HepG2 (cell line): ENCODE measurements around the gene RSKR. TPM values are rescaled to one million over a fixed set of nuclear protein-coding genes. Genes with fewer than 3 reads are reported as not detected.

Source experiments
- CHD4 ChIP-seq: fragments of 200-600 bp; sonication (generic); IDR thresholded peaks from 2 replicates; pipeline ENCODE4 v1.7.0; 2017; ENCODE audit warnings: mild to moderate bottlenecking, low read length, borderline replicate concordance
- ESRRA ChIP-seq: sonication (generic); formaldehyde crosslinking; IDR thresholded peaks from 2 replicates; pipeline ENCODE4 v1.5.1; 2020; ENCODE audit warnings: mild to moderate bottlenecking, low read depth, missing genetic modification reagents
- FOXC1 ChIP-seq: sonication (generic); formaldehyde crosslinking; IDR thresholded peaks from 2 replicates; pipeline ENCODE4 v1.8.0; 2022; ENCODE audit warnings: mild to moderate bottlenecking, missing genetic modification reagents, borderline replicate concordance
- FOXM1 ChIP-seq: sonication (generic); formaldehyde crosslinking; IDR thresholded peaks from 2 replicates; pipeline ENCODE4 v1.5.0; 2020; ENCODE audit warnings: missing genetic modification reagents
- HBP1 ChIP-seq: IDR thresholded peaks from 2 replicates; pipeline ENCODE4 v1.6.1; 2016; ENCODE audit warnings: low read depth, control low read depth
- ISX ChIP-seq: sonication (generic); formaldehyde crosslinking; conservative IDR thresholded peaks from 2 replicates; pipeline ENCODE4 v1.5.0; 2020; ENCODE audit warnings: missing genetic modification reagents
- JUNB ChIP-seq: sonication (generic); formaldehyde crosslinking; IDR thresholded peaks from 2 replicates; pipeline ENCODE4 v1.8.0; 2022; ENCODE audit warnings: missing genetic modification reagents, mild to moderate bottlenecking, borderline replicate concordance
- KDM3A ChIP-seq: IDR thresholded peaks from 2 replicates; pipeline ENCODE4 v1.6.1; 2018; ENCODE audit warnings: low read depth, missing compliant biosample characterization
- MED8 ChIP-seq: sonication (generic); formaldehyde crosslinking; IDR thresholded peaks from 2 replicates; pipeline ENCODE4 v1.8.1; 2023; ENCODE audit warnings: mild to moderate bottlenecking, missing genetic modification reagents; ENCODE audit not compliant: insufficient replicate concordance
- SKI ChIP-seq: fragments of 450-650 bp; IDR thresholded peaks from one replicate; pipeline ENCODE4 v1.6.1; 2018; ENCODE audit warnings: mild to moderate bottlenecking; ENCODE audit not compliant: partially characterized antibody
- TAF1 ChIP-seq: sonication (generic); formaldehyde crosslinking; IDR thresholded peaks from 2 replicates; pipeline ENCODE4 v1.4.0; 2020; ENCODE audit warnings: missing genetic modification reagents
- ZFP91 ChIP-seq: sonication (generic); formaldehyde crosslinking; IDR thresholded peaks from 2 replicates; pipeline ENCODE4 v1.9.0; 2022; ENCODE audit warnings: missing genetic modification reagents, mild to moderate bottlenecking, borderline replicate concordance
- ZNF10 ChIP-seq: sonication (generic); formaldehyde crosslinking; IDR thresholded peaks from 2 replicates; pipeline ENCODE4 v1.4.0; 2020; ENCODE audit warnings: mild to moderate bottlenecking, low read depth, missing genetic modification reagents, borderline replicate concordance
- ZNF430 ChIP-seq: sonication (generic); formaldehyde crosslinking; IDR thresholded peaks from 2 replicates; pipeline ENCODE4 v1.9.0; 2021; ENCODE audit warnings: mild to moderate bottlenecking, missing genetic modification reagents
- ZNF816 ChIP-seq: sonication (generic); formaldehyde crosslinking; IDR thresholded peaks from 2 replicates; pipeline ENCODE4 v1.8.0; 2022; ENCODE audit warnings: missing genetic modification reagents, mild to moderate bottlenecking, borderline replicate concordance
- ZSCAN21 ChIP-seq: sonication (generic); formaldehyde crosslinking; IDR thresholded peaks from 2 replicates; pipeline ENCODE4 v1.8.0; 2022; ENCODE audit warnings: mild to moderate bottlenecking, missing genetic modification reagents, moderate library complexity, borderline replicate concordance
- polyA plus RNA-seq, 8 experiments: library from polyadenylated mRNA; depleted of rRNA in 3 of 8; stranded (reverse) in 7 of 8; unstranded in 1 of 8; fragments of >200 nt; fragmentation: Illumina TruSeq in 4 of 8; extraction: Trizol in 4 of 8; gene quantifications; 2 replicates each; pipeline versions ENCODE4 v1.2.1 to v1.2.3, GENCODE V29; 2011 to 2016; ENCODE audit warnings: low read depth in 4 of 8, missing spikeins in 1 of 8, mixed read lengths in 1 of 8; ENCODE audit not compliant: insufficient read depth in 1 of 8
- total RNA-seq, 5 experiments: library from RNA; depleted of rRNA; stranded (reverse); fragments of >200 nt; fragmentation: Illumina TruSeq; extraction: Trizol; gene quantifications; 2 replicates each; pipeline ENCODE4 v1.2.3, GENCODE V29; 2016; ENCODE audit warnings: low read depth in 1 of 5
- TF ChIP-seq, protein P1 (sequence below), 2 experiments: fragments of 450-650 bp in 1 of 2; sonication (generic) in 1 of 2; formaldehyde crosslinking; IDR thresholded peaks; 2 replicates each; pipeline versions ENCODE4 v1.5.0 to v1.8.0; 2020 to 2022; ENCODE audit warnings: mild to moderate bottlenecking in 1 of 2, missing genetic modification reagents in 1 of 2
- TF ChIP-seq, protein P2 (sequence below): sonication (generic); formaldehyde crosslinking; conservative IDR thresholded peaks from 2 replicates; pipeline ENCODE4 v1.4.0; 2020; ENCODE audit warnings: missing genetic modification reagents
- TF ChIP-seq, protein P3 (sequence below): sonication (generic); formaldehyde crosslinking; IDR thresholded peaks from 2 replicates; pipeline ENCODE4 v1.4.0; 2020; ENCODE audit warnings: missing genetic modification reagents

RSKR gene
- total and polyA plus RNA-seq, 2 of the 13 experiments (the other 11 are each of a cell fraction or from before 2014, with no cell fraction given): 5.0 to 10.4 TPM

DNA sequence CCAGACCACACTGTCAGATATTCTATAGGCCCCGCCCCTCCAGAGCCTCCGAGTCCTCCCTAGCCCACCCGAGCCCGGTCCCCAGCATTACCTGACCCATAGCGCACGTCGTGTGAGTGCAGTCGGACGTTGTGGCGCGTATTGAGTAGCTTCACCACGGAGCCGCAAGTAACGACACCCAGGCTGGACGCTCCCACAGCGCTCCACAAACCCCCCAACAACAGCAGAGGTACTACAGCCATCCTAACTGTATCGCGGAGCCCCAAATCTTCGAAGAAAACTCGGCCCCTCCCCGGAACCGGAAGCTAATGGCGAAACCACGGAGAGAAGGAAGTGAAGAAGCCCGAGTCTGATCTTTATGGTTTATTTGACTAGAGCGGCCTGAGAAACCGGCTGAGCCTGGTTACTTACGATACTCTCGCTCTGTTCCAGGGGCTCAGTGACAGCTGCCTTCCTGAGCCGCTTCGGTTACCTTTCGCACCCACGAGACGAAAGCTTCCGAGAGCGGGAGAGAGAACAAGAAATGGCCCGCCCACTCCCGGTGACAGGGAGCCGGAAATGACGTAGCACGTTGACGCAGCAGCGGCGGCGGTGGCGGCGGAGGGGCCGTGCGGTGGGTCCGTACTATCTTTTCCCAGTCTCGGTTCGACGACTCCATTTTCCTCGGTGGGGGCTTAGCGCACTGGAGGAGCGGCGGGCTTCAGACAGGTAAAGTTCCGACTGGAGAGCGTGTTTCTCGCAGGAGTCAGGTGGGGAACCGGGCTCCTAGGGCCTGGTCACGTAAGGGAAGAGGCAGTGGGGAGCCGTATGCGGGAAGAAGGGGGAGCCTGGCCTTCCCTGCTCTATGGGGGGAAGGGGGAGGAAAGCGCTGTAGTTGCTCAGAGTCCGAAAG, 47.9 kb upstream of the RSKR start, which contains the start of the genes SDF2 and SUPT6H (continued):
- TF ChIP-seq, protein P1, sequence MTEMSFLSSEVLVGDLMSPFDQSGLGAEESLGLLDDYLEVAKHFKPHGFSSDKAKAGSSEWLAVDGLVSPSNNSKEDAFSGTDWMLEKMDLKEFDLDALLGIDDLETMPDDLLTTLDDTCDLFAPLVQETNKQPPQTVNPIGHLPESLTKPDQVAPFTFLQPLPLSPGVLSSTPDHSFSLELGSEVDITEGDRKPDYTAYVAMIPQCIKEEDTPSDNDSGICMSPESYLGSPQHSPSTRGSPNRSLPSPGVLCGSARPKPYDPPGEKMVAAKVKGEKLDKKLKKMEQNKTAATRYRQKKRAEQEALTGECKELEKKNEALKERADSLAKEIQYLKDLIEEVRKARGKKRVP (CRISPR knock-in tag; IDR thresholded peaks at IDR 0.05): 0 out of 4 replicates have a peak, but pooled peaks of 1 of the 2 experiments have one; percentile 31
- no peak for TF ChIP-seq FOXM1 (CRISPR knock-in tag)
- TF ChIP-seq TAF1 (CRISPR knock-in tag): peak; percentile 79
- TF ChIP-seq SKI: no peak
- TF ChIP-seq ZSCAN21 (CRISPR knock-in tag): no peak; the same call in 1 of the 2 replicates
- no peak for TF ChIP-seq JUNB (CRISPR knock-in tag)
- TF ChIP-seq FOXC1: peak; percentile 21; the same call in 1 of the 2 replicates
- TF ChIP-seq HBP1 (CRISPR knock-in tag): peak; percentile 14; the same call in 1 of the 2 replicates
- no peak for TF ChIP-seq ESRRA (CRISPR knock-in tag)
- no peak for TF ChIP-seq KDM3A (CRISPR knock-in tag)
- 0 out of 2 replicates have a peak, but pooled peaks have one; percentile 42 for TF ChIP-seq ZNF430 (CRISPR knock-in tag)
- TF ChIP-seq ZNF10 (CRISPR knock-in tag): no peak
- peak; percentile 75 for TF ChIP-seq ZFP91 (CRISPR knock-in tag)
- TF ChIP-seq, protein P2, sequence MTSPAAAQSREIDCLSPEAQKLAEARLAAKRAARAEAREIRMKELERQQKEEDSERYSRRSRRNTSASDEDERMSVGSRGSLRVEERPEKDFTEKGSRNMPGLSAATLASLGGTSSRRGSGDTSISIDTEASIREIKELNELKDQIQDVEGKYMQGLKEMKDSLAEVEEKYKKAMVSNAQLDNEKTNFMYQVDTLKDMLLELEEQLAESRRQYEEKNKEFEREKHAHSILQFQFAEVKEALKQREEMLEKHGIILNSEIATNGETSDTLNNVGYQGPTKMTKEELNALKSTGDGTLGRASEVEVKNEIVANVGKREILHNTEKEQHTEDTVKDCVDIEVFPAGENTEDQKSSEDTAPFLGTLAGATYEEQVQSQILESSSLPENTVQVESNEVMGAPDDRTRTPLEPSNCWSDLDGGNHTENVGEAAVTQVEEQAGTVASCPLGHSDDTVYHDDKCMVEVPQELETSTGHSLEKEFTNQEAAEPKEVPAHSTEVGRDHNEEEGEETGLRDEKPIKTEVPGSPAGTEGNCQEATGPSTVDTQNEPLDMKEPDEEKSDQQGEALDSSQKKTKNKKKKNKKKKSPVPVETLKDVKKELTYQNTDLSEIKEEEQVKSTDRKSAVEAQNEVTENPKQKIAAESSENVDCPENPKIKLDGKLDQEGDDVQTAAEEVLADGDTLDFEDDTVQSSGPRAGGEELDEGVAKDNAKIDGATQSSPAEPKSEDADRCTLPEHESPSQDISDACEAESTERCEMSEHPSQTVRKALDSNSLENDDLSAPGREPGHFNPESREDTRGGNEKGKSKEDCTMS (CRISPR knock-in tag): no peak
- TF ChIP-seq ISX (CRISPR knock-in tag): no peak
- peak; percentile 53; the same call in 1 of the 2 replicates for TF ChIP-seq ZNF816 (CRISPR knock-in tag)
- no peak for TF ChIP-seq CHD4
- TF ChIP-seq, protein P3, sequence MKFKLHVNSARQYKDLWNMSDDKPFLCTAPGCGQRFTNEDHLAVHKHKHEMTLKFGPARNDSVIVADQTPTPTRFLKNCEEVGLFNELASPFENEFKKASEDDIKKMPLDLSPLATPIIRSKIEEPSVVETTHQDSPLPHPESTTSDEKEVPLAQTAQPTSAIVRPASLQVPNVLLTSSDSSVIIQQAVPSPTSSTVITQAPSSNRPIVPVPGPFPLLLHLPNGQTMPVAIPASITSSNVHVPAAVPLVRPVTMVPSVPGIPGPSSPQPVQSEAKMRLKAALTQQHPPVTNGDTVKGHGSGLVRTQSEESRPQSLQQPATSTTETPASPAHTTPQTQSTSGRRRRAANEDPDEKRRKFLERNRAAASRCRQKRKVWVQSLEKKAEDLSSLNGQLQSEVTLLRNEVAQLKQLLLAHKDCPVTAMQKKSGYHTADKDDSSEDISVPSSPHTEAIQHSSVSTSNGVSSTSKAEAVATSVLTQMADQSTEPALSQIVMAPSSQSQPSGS (CRISPR knock-in tag): peak; percentile 63
- TF ChIP-seq MED8 (CRISPR knock-in tag): no peak
